Activated CD4-positive, alpha-beta T cell treated with anti-CD3 and anti-CD28 coated beads, Interleukin-2, amount 50 U/mL, for 48 hours (primary cell): ENCODE data around the gene IKBKE.
A peak's percentile ranks its signal among the peaks of the same experiment; 100 is the strongest.
"Not testable (repeated sequence)": the region's sequence is repeated elsewhere in the genome, so short reads cannot be mapped to it uniquely, and the experiment has no call there.

Source experiments
- DNase-seq, 2 experiments: peaks; one replicate each; pipeline ENCODE4 v3.0.0-alpha.2; 2020

The IKBKE gene

DNA sequence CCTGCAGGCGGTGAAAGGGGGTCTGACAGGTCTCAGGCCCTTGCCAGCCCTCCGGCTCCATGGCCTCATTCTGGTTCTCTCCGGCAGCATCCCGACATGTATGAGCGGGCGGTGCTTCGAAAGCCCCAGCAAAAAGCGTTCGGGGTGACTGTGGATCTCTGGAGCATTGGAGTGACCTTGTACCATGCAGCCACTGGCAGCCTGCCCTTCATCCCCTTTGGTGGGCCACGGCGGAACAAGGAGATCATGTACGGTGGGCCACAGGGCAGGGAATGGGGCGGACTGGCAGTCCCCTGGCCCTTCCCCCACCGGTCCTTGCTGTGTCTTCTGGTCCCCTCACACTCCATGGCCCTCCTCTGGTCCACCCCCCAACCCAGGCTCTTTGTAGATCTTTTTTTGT, 6.3 kb downstream of the IKBKE start:
- DNase-seq, result no peak

- no peak for DNase-seq
These were observed 6.8 kb downstream of the IKBKE start for GRCh38 chr1:206477110-206477509.

- no peak for DNase-seq
These were observed 7.5 kb downstream of the IKBKE start for GRCh38 chr1:206477581-206478380.

- DNase-seq, result no peak
These were observed 8.5 kb downstream of the IKBKE start for GRCh38 chr1:206478746-206479145.

DNA sequence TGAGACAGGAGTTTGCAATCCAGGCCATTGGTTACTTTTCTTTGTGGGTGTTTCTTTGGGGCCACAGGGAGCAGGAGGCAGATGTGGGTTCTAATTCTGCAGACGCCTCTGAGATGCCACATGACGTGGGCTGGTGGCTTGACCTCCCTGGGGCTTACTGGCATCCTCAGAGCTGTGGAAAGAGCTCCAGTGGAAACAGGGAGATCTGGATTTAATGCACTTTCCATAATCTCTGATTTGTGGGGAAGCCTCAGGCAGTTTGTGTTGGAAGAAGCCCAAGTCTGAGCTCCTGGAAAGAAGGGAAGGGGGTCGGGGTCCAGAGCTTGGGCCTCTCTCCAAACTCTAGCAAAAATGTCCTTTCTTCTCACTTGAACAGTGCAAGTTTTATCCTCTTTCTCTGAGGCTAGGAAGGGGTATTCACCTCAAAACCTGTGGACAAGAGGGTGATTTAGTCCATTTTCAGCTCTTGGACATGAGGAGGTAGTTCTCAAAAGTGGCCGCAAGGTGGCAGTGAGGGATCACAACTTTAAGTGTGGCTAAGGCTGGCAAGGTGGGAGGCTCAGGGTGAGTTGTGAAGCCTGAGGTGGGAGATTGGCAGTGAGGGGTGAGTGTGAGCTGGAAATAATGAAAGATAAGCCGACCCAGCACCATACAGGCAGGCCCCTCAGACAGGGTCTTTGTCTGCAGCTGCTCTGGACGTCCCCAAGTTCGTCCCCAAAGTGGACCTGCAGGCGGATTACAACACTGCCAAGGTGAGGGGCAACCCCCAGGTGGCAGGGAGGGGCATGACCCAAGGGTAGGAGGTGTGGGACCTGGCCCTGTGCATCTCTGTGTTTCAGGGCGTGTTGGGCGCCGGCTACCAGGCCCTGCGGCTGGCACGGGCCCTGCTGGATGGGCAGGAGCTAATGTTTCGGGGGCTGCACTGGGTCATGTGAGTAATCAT, 9.2 kb downstream of the IKBKE start:
- peak; percentile 74 to 82 for DNase-seq

DNA sequence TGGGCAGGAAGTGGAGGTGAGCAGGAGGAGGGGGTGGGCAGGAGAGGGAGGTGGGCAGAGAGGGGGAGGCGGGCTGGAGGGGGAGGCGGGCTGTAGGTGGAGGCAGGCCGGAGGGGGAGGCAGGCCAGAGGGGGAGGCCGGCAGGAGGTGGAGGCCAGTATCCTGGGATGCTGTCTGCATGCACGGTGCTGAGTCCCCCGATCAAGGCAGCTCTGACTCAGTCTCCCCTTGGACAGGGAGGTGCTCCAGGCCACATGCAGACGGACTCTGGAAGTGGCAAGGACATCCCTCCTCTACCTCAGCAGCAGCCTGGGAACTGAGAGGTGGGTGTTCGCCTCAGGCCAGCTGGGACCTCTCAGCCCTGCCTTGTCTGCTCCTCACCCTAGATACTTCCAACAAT, 9.9 kb downstream of the IKBKE start:
- no peak for DNase-seq

- no peak for DNase-seq
These were observed 12.3 kb downstream of the IKBKE start for GRCh38 chr1:206482611-206483010.

GRCh38 chr1:206483864-206484263, 13.6 kb downstream of the IKBKE start:
- DNase-seq, result not testable (repeated sequence)

DNA sequence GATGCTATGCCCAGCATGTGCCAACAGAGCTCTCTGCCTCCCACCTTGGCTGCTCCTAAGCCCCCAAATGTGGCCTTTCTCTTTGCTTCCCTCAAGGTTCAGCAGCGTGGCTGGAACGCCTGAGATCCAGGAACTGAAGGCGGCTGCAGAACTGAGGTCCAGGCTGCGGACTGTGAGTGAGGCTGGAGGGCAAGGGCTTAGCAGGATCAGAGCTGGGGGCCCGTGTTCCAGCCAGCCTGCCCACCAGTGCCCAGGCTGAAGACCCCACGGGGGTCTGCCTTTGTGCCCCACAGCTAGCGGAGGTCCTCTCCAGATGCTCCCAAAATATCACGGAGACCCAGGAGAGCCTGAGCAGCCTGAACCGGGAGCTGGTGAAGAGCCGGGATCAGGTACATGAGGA, 14.6 kb downstream of the IKBKE start:
- no peak for DNase-seq

DNA sequence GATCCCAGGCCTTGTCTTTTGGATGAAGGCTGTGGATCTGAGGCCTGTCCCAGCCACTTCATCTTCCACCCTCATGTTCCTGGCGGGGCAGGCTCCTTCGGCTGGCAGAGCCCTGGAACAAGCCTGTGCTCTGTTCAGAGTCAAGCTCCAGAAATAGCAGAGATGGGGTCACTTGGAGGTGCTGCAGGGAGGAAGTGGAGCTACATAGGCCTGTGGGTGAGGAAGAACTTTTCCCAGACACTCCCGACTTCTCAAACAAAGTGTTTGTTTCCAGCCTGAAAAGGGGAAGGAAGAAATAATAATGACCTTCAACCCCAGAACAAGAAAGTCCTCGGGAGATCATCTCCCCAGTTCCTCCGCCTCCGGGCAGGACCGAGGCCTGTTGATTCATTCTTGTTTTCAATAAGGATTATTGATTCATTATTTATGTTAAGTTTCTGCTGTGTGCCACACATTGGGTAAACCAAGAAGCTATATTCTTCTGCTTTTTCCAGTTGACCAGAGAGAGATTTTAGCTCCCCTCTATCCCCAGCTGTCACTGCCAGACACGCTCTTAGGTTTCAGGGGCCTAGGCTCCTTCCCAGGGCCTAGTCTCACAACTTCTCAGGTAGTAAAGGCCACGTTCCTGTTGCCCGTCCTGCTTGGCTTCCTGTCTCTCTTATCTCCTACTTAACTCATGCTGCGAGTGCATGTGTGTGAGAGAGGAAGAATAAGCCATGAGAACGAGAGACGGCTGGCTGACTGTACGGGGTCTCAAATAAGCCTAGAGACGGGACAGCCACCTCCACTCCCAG, 16.9 kb downstream of the IKBKE start:
- DNase-seq, result no peak

- DNase-seq, result no peak
These were observed 17.7 kb downstream of the IKBKE start for GRCh38 chr1:206487970-206488369.

DNA sequence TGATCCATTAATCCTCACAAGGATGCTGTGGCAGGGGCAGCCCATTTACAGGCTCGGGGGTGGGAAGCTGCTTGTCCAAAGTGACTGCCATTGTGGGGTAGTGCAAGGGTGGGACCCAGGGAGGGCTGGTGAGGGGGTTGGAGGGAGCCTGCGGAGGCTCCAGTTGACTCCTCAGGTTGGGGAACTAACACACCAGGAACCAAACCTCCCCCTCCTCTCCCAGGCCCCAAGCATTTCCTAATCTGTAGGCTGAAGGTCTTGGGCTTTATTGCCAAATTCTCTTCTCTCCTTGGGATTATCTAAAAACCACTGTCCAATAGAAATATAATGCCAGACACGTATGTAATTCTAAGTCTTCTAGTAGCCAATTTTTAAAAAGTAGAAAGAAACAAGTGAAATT, 18.2 kb downstream of the IKBKE start:
- no peak for DNase-seq

- peak; percentile 86 to 89 for DNase-seq
These were observed 19.9 kb downstream of the IKBKE start for GRCh38 chr1:206489980-206490770.

- no peak for DNase-seq
These were observed 20.6 kb downstream of the IKBKE start for GRCh38 chr1:206490771-206491405.

DNA sequence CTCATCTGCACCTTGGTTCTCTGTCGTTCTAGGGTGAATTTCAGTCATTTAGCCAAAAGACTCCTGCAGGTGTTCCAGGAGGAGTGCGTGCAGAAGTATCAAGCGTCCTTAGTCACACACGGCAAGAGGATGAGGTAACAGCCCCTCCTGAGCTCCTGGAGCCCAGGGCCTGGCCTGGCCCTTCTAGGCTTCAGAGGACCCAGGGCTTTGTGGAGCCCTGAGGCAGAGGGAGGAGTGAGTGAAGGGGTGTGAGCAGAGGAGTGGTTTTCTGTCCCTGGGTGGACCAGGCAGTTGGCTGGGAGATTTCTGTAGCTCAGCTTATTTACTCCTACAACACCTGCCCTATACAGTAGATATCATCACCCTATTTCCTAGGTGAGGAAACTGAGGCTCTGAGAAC, 21.3 kb downstream of the IKBKE start:
- no peak for DNase-seq

DNA sequence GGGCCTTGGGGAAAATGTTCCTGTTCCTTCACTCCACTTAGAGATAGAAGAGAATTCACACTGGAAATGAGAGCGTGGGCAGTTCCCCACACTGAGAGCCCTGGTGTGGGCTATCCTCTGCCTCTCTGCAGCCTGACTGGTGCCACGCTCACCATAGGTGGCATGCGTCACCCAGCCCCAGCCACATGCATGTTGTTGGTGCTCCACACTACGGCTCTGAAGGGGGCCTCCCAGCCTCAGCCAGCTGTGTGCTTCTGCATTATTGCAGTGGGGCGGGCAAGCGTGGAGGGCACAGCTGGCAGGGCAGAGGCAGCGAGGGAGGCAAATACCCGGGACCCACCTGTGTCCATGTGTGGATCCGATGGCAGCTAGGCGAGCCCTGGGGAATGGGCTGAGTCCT, 22.3 kb downstream of the IKBKE start:
- no peak for DNase-seq

GRCh38 chr1:206493279-206493678, 23.0 kb downstream of the IKBKE start:
- no peak for DNase-seq

DNA sequence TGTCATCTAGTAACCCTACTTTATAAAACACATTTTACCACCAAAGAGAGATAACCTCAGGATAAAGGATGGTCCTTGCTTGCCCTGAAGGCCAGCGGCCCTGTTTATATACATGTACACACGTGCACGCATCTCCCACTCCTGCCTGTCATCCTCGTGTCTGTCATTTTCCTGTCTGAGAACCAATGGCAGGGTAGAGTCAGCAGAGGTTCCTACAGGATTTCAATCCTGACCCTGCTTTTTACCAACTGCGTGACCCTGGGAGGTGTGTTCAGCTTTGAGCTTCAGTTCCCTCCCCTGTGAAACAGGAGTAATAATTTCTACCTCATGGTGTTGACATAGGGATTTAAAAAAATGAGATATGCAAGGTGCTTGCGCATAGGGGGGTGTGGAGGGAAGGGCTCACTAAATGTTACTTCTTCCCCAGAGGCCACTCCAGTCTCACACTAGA, 24.8 kb downstream of the IKBKE start:
- no peak for DNase-seq

GRCh38 chr1:206495493-206496046, 25.3 kb downstream of the IKBKE start:
- DNase-seq, result no peak

GRCh38 chr1:206496131-206496793, 26.0 kb downstream of the IKBKE start:
- no peak for DNase-seq

DNA sequence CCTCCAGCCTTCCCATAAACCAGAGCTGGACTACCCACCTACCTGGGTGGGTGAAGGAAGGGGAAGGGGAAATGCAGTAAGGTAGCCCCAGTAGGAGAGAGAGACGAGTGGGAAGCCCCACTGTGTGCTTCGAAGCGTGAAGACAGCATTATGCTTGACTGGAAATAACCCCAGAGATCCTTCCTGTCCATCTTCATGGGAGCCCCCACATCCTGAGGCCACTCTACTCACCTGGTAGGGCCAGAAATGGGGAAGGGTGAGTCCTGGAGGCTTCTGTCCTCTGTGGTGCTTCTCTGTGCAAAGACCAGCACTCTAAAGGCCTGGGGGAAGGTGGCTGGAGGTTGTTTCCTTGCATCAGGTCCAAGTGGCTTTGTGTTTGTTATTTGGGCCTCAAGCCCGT, 27.1 kb downstream of the IKBKE start:
- no peak for DNase-seq
